Esophagus muscularis mucosa (tissue), 4 donors: ENCODE data around the gene PRDM16.

ENCODE experiments used
- CTCF ChIP-seq, 3 experiments: fragments of 200-600 bp in 2 of 3; fragments of 450-650 bp in 1 of 3; sonication (generic) in 2 of 3; IDR thresholded peaks; one replicate each; pipeline ENCODE4 v1.5.1; 2017 to 2019; ENCODE audit warnings: antibody characterized with exemption in 3 of 3, mild to moderate bottlenecking in 2 of 3, moderate library complexity in 1 of 3
- EP300 ChIP-seq: sonication (generic); formaldehyde crosslinking; IDR thresholded peaks from one replicate; pipeline ENCODE4 v1.6.1; 2017; ENCODE audit warnings: antibody characterized with exemption
- POLR2A ChIP-seq: fragments of 450-650 bp; IDR thresholded peaks from one replicate; pipeline ENCODE4 v1.6.1; 2017; ENCODE audit warnings: antibody characterized with exemption, moderate library complexity, mild to moderate bottlenecking, low read depth
- POLR2AphosphoS5 ChIP-seq, 2 donors: sonication (generic); formaldehyde crosslinking; IDR thresholded peaks; one replicate each; pipeline ENCODE4 v1.6.1; 2017; ENCODE audit warnings: antibody characterized with exemption in 2 of 2

- no peak for TF ChIP-seq CTCF (IDR thresholded peaks at IDR 0.05)
- no peak for TF ChIP-seq EP300
- TF ChIP-seq POLR2A = no peak
- TF ChIP-seq POLR2AphosphoS5 (IDR thresholded peaks at IDR 0.05) = no peak
These were observed 84.2 kb downstream of the PRDM16 start for GRCh38 chr1:3153197-3153596.
